ENCODE measurements around the gene OR10G2. TPM values are rescaled to one million over a fixed set of nuclear protein-coding genes. Genes with fewer than 3 reads are reported as not detected.

Gene OR10G2
- total RNA-seq, 1 donor from 2014 or later: not detected

DNA sequence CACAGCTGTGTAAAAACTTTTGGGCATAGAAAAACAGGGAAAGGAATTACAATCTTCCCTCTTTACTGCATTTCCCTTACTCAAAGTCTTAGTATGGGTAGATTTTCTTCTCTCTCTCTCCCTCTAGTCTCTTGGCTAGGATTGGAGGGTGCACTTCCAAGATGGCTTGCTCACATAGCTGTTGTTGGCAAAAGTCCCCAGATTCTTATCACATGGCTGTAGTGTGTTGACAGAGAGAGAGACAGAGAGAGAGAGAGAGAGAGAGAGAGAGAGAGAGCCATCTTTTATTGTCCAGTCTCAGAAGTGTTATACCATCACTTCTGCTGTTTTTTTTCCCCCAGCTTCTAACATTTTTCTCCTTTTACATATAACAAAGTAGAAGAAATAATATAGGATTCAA is 12.6 kb upstream of the OR10G2 start:
- FAIRE-seq: no peak
- H3K9me3 Mint-ChIP-seq (ENCODE audit: unreplicated experiment): no peaks in the 10 kb centered on the region

DNA sequence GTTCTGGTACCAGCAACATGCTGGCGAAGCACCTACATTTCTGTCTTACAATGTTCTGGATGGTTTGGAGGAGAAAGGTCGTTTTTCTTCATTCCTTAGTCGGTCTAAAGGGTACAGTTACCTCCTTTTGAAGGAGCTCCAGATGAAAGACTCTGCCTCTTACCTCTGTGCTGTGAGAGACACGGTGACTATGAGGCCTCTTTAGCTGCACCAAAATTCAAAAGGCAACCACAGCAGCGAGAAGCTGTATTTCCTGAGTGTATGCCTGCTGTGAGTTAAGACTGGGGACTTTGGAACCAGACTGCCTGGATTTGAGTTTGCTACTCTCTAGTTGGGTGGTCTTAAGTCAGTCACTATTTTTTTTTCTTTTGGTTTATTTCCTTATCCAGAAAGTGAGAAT is 8.7 kb upstream of the OR10G2 start:
- Histone ChIP-seq H3K9me3 (ENCODE audit: insufficient read depth, low read depth, low read length) (no peaks in the 10 kb centered on the region), H3K27me3 (ENCODE audit: insufficient read depth, low read length) (no peaks in the 10 kb centered on the region), H3K27ac (ENCODE audit: low read depth, low read length) (no peak overlapping the region), H3K4me2 (ENCODE audit: low read length) (no peak overlapping the region), H3K4me1 (ENCODE audit: insufficient read depth, low read length) (no peaks in the 10 kb centered on the region), H3K9ac (ENCODE audit: low read length) (no peak overlapping the region), H3K36me3 (ENCODE audit: insufficient read depth, low read length) (no peaks in the 10 kb centered on the region), H3K4me3 (ENCODE audit: insufficient read depth, low read depth, low read length) (no peak overlapping the region), H3K79me2 (ENCODE audit: insufficient read depth, low read length) (no peaks in the 10 kb centered on the region), H4K20me1 (ENCODE audit: insufficient read depth, low read length) (no peaks in the 10 kb centered on the region), H2AFZ (ENCODE audit: low read depth, low read length) (no peak overlapping the region)
- H3K27me3 Mint-ChIP-seq (ENCODE audit: low read depth, unreplicated experiment): no peaks in the 10 kb centered on the region
- no peak overlapping the region for H3K4me3 Mint-ChIP-seq (ENCODE audit: unreplicated experiment)
- H3K36me3 Mint-ChIP-seq (ENCODE audit: low read depth, unreplicated experiment): no peaks in the 10 kb centered on the region
- no peak overlapping the region for H3K27ac Mint-ChIP-seq (ENCODE audit: unreplicated experiment)
- peaks cover 1% of the 10 kb centered on the region for H3K4me1 Mint-ChIP-seq (ENCODE audit: low read depth, unreplicated experiment)
- DNase-seq (ENCODE audit: low read depth) (no peak), FAIRE-seq (no peak)
- TF ChIP-seq EZH2 (IDR thresholded peaks at IDR 0.05; ENCODE audit: insufficient read depth, low read length): no peak
- TF ChIP-seq, protein P1, sequence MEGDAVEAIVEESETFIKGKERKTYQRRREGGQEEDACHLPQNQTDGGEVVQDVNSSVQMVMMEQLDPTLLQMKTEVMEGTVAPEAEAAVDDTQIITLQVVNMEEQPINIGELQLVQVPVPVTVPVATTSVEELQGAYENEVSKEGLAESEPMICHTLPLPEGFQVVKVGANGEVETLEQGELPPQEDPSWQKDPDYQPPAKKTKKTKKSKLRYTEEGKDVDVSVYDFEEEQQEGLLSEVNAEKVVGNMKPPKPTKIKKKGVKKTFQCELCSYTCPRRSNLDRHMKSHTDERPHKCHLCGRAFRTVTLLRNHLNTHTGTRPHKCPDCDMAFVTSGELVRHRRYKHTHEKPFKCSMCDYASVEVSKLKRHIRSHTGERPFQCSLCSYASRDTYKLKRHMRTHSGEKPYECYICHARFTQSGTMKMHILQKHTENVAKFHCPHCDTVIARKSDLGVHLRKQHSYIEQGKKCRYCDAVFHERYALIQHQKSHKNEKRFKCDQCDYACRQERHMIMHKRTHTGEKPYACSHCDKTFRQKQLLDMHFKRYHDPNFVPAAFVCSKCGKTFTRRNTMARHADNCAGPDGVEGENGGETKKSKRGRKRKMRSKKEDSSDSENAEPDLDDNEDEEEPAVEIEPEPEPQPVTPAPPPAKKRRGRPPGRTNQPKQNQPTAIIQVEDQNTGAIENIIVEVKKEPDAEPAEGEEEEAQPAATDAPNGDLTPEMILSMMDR (IDR thresholded peaks at IDR 0.05; ENCODE audit: insufficient read depth, low read depth, low read length): no peak
- H3K9me3 Mint-ChIP-seq (ENCODE audit: unreplicated experiment): no peaks in the 10 kb centered on the region

More for the DNA sequence above, 12.6 kb upstream of the OR10G2 start:
- H3K9me3 ChIP-seq (ENCODE audit: insufficient read depth, low read depth, low read length): no peaks in the 10 kb centered on the region
- no peak overlapping the region for H3K27ac ChIP-seq (ENCODE audit: low read depth, low read length)
- no peaks in the 10 kb centered on the region for H4K20me1 ChIP-seq (ENCODE audit: insufficient read depth, low read length)
- no peaks in the 10 kb centered on the region for H3K36me3 Mint-ChIP-seq (ENCODE audit: low read depth, unreplicated experiment)
- H3K27me3 Mint-ChIP-seq (ENCODE audit: low read depth, unreplicated experiment): peaks cover 5% of the 10 kb centered on the region
- H2AFZ ChIP-seq (ENCODE audit: low read depth, low read length): no peak overlapping the region
- H3K27ac Mint-ChIP-seq (ENCODE audit: unreplicated experiment): no peak overlapping the region
- no peak overlapping the region for H3K4me2 ChIP-seq (ENCODE audit: low read length)
- H3K36me3 ChIP-seq (ENCODE audit: insufficient read depth, low read length): no peaks in the 10 kb centered on the region
- TF ChIP-seq EZH2 (IDR thresholded peaks at IDR 0.05; ENCODE audit: insufficient read depth, low read length): no peak
- TF ChIP-seq, protein P1 (IDR thresholded peaks at IDR 0.05; ENCODE audit: insufficient read depth, low read depth, low read length): no peak
- H3K4me1 ChIP-seq (ENCODE audit: insufficient read depth, low read length): no peaks in the 10 kb centered on the region
- no peaks in the 10 kb centered on the region for H3K79me2 ChIP-seq (ENCODE audit: insufficient read depth, low read length)
- H3K4me3 ChIP-seq (ENCODE audit: insufficient read depth, low read depth, low read length): no peak overlapping the region
- no peak for DNase-seq (ENCODE audit: low read depth)
- H3K4me1 Mint-ChIP-seq (ENCODE audit: low read depth, unreplicated experiment): no peaks in the 10 kb centered on the region
- H3K9ac ChIP-seq (ENCODE audit: low read length): no peak overlapping the region
- H3K27me3 ChIP-seq (ENCODE audit: insufficient read depth, low read length): no peaks in the 10 kb centered on the region
- no peak overlapping the region for H3K4me3 Mint-ChIP-seq (ENCODE audit: unreplicated experiment)

DNA sequence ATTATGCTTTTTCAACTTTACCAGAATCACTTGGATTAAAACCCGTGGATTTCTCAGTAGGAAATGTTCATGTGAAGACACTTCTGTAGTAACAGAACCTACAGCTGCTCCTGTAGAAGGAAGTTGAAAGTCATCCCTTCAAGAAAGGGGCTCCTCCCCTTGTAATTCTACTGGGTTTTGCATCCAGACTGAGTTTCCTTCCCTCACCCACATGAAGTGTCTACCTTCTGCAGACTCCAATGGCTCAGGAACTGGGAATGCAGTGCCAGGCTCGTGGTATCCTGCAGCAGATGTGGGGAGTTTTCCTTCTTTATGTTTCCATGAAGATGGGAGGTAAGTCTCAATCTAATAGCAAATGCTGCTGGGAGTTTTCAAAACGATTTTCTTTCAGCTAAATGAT is 7.9 kb upstream of the OR10G2 start:
- no peak for FAIRE-seq

More for the DNA sequence above, 7.9 kb upstream of the OR10G2 start:
- H3K36me3 Mint-ChIP-seq (ENCODE audit: low read depth, unreplicated experiment): no peaks in the 10 kb centered on the region
- no peaks in the 10 kb centered on the region for H3K9me3 Mint-ChIP-seq (ENCODE audit: unreplicated experiment)
- TF ChIP-seq, protein P1 (IDR thresholded peaks at IDR 0.05; ENCODE audit: insufficient read depth, low read depth, low read length): no peak
- no peak for TF ChIP-seq EZH2 (IDR thresholded peaks at IDR 0.05; ENCODE audit: insufficient read depth, low read length)
- no peak overlapping the region for H3K27ac Mint-ChIP-seq (ENCODE audit: unreplicated experiment)
- DNase-seq (ENCODE audit: low read depth): no peak
- no peak overlapping the region for H3K9ac ChIP-seq (ENCODE audit: low read length)
- H3K4me1 Mint-ChIP-seq (ENCODE audit: low read depth, unreplicated experiment): peaks cover 1% of the 10 kb centered on the region
- H3K79me2 ChIP-seq (ENCODE audit: insufficient read depth, low read length): no peaks in the 10 kb centered on the region
- H3K27ac ChIP-seq (ENCODE audit: low read depth, low read length): no peak overlapping the region
- H3K27me3 Mint-ChIP-seq (ENCODE audit: low read depth, unreplicated experiment): no peaks in the 10 kb centered on the region
- no peaks in the 10 kb centered on the region for H3K9me3 ChIP-seq (ENCODE audit: insufficient read depth, low read depth, low read length)
- no peak overlapping the region for H3K4me3 Mint-ChIP-seq (ENCODE audit: unreplicated experiment)
- H2AFZ ChIP-seq (ENCODE audit: low read depth, low read length): no peak overlapping the region
- H3K27me3 ChIP-seq (ENCODE audit: insufficient read depth, low read length): no peaks in the 10 kb centered on the region
- H3K4me1 ChIP-seq (ENCODE audit: insufficient read depth, low read length): no peaks in the 10 kb centered on the region
- no peak overlapping the region for H3K4me2 ChIP-seq (ENCODE audit: low read length)
- H3K36me3 ChIP-seq (ENCODE audit: insufficient read depth, low read length): no peaks in the 10 kb centered on the region
- no peak overlapping the region for H3K4me3 ChIP-seq (ENCODE audit: insufficient read depth, low read depth, low read length)
- no peaks in the 10 kb centered on the region for H4K20me1 ChIP-seq (ENCODE audit: insufficient read depth, low read length)

Data from astrocyte (in vitro differentiated cells and primary cell).